Trophoblast cell (in vitro differentiated cells and primary cell): ENCODE results near the gene IL1R2. TPM values are rescaled to one million over a fixed set of nuclear protein-coding genes. Genes with fewer than 3 reads are reported as not detected.
A peak's percentile ranks its signal among the peaks of the same experiment; 100 is the strongest.

Source experiments
- DNase-seq, 2 donors: peaks; one replicate each; pipeline ENCODE4 v3.0.0-alpha.2; 2016
- H2AFZ ChIP-seq: 2 replicates; pipeline ENCODE4 v1.6.1; 2013; ENCODE audit warnings: low read length, moderate library complexity, mild to moderate bottlenecking; ENCODE audit not compliant: insufficient read depth, poor library complexity
- H2AK5ac ChIP-seq: 2 replicates; pipeline ENCODE4 v1.6.1; 2013; ENCODE audit warnings: mild to moderate bottlenecking, low read length
- H2BK120ac ChIP-seq: 2 replicates; pipeline ENCODE4 v1.6.1; 2013; ENCODE audit warnings: low read length, mild to moderate bottlenecking, moderate library complexity; ENCODE audit not compliant: insufficient read depth, poor library complexity
- H2BK12ac ChIP-seq: 2 replicates; pipeline ENCODE4 v1.6.1; 2013; ENCODE audit warnings: mild to moderate bottlenecking, low read length, moderate library complexity
- H2BK5ac ChIP-seq: 2 replicates; pipeline ENCODE4 v1.6.1; 2013; ENCODE audit warnings: low read length, low read depth, moderate library complexity, mild to moderate bottlenecking; ENCODE audit not compliant: poor library complexity
- H3K14ac ChIP-seq: 2 replicates; pipeline ENCODE4 v1.6.1; 2013; ENCODE audit warnings: mild to moderate bottlenecking, low read length
- H3K18ac ChIP-seq: 2 replicates; pipeline ENCODE4 v1.6.1; 2013; ENCODE audit warnings: mild to moderate bottlenecking, low read length
- H3K23ac ChIP-seq: 2 replicates; pipeline ENCODE4 v1.6.1; 2013; ENCODE audit warnings: low read length
- H3K27ac ChIP-seq: 2 replicates; pipeline ENCODE4 v1.5.1; 2013; ENCODE audit warnings: low read depth, mild to moderate bottlenecking, inconsistent platforms, low read length, moderate library complexity
- H3K27me3 ChIP-seq: 2 replicates; pipeline ENCODE4 v1.6.1; 2013; ENCODE audit warnings: inconsistent platforms, mild to moderate bottlenecking, low read length, moderate library complexity; ENCODE audit not compliant: insufficient read depth
- H3K36me3 ChIP-seq, 2 experiments: 1 replicate in 1 of 2; 2 replicates in 1 of 2; pipeline ENCODE4 v1.6.1; 2013; ENCODE audit warnings: low read length in 2 of 2, mild to moderate bottlenecking in 2 of 2, moderate library complexity in 1 of 2; ENCODE audit not compliant: insufficient read depth in 2 of 2, control insufficient read depth in 1 of 2
- H3K4ac ChIP-seq: 2 replicates; pipeline ENCODE4 v1.6.1; 2013; ENCODE audit warnings: low read depth, mild to moderate bottlenecking, low read length, moderate library complexity
- H3K4me1 ChIP-seq, 2 experiments: 1 replicate in 1 of 2; 2 replicates in 1 of 2; pipeline ENCODE4 v1.6.1; 2013; ENCODE audit warnings: low read length in 2 of 2, mild to moderate bottlenecking in 2 of 2, moderate library complexity in 1 of 2; ENCODE audit not compliant: insufficient read depth in 2 of 2, control insufficient read depth in 1 of 2
- H3K4me2 ChIP-seq: 2 replicates; pipeline ENCODE4 v1.6.1; 2013; ENCODE audit warnings: inconsistent platforms, mild to moderate bottlenecking, low read length, moderate library complexity
- H3K4me3 ChIP-seq: 2 replicates; pipeline ENCODE4 v1.5.1; 2013; ENCODE audit warnings: mild to moderate bottlenecking, low read depth, low read length, inconsistent platforms
- H3K79me1 ChIP-seq: one replicate; pipeline ENCODE4 v1.6.1; 2013; ENCODE audit warnings: low read length
- H3K79me2 ChIP-seq: 2 replicates; pipeline ENCODE4 v1.6.1; 2013; ENCODE audit warnings: low read length, mild to moderate bottlenecking; ENCODE audit not compliant: control insufficient read depth, insufficient read depth, poor library complexity
- H3K9ac ChIP-seq: 2 replicates; pipeline ENCODE4 v1.6.1; 2013; ENCODE audit warnings: mild to moderate bottlenecking, low read length
- H3K9me3 ChIP-seq: 2 replicates; pipeline ENCODE4 v1.6.1; 2013; ENCODE audit warnings: low read depth, mild to moderate bottlenecking, control low read depth, inconsistent platforms, low read length; ENCODE audit not compliant: insufficient read depth
- H4K12ac ChIP-seq: 2 replicates; pipeline ENCODE4 v1.6.1; 2013; ENCODE audit warnings: low read depth, mild to moderate bottlenecking, low read length, moderate library complexity
- H4K8ac ChIP-seq: 2 replicates; pipeline ENCODE4 v1.6.1; 2013; ENCODE audit warnings: low read depth, mild to moderate bottlenecking, low read length, moderate library complexity
- H4K91ac ChIP-seq: one replicate; pipeline ENCODE4 v1.6.1; 2013; ENCODE audit warnings: low read depth, mild to moderate bottlenecking, low read length, moderate library complexity
- WGBS: extraction: QIAGEN DNeasy Blood & Tissue Kit; methylation state at CpG from one replicate; pipeline ENCODE4 v1.1.7; 2013; ENCODE audit warnings: missing lambda C conversion rate; ENCODE audit not compliant: insufficient read length, insufficient coverage; ENCODE audit errors: extremely low coverage; 5-methylcytosine and 5-hydroxymethylcytosine counted together
- polyA plus RNA-seq: library from polyadenylated mRNA; stranded (reverse); fragments of 200-250 nt; gene quantifications from 2 replicates; pipeline ENCODE4 v1.2.3, GENCODE V29; 2013

The IL1R2 gene
- polyA plus RNA-seq = 1.0 and 1.4 TPM in 2 replicates

- H3K79me2 ChIP-seq = no peaks in the 10 kb centered on the region
- peaks cover 5% of the 10 kb centered on the region for H3K79me1 ChIP-seq
- peak in 1 of 2 donors; percentile 29 for DNase-seq
- no peak within 1 kb of the TSS for H2AK5ac ChIP-seq
- no peak within 1 kb of the TSS for H4K12ac ChIP-seq
- no peak within 1 kb of the TSS for H3K9ac ChIP-seq
- no peak within 1 kb of the TSS for H2BK5ac ChIP-seq
- H2AFZ ChIP-seq = no peak within 1 kb of the TSS
- no peak within 1 kb of the TSS for H2BK120ac ChIP-seq
- no peaks in the 10 kb centered on the region for H3K9me3 ChIP-seq
- H3K27me3 ChIP-seq = no peaks in the 10 kb centered on the region
- no peaks in the 10 kb centered on the region for H3K36me3 ChIP-seq
- no peak within 1 kb of the TSS for H3K27ac ChIP-seq
- no peak within 1 kb of the TSS for H2BK12ac ChIP-seq
- no peak within 1 kb of the TSS for H3K4me3 ChIP-seq
- no peak within 1 kb of the TSS for H3K23ac ChIP-seq
- H3K4me1 ChIP-seq = peaks cover 5 to 9% of the 10 kb centered on the region in 2 experiments
- no peak within 1 kb of the TSS for H4K8ac ChIP-seq
- H3K14ac ChIP-seq = no peak within 1 kb of the TSS
- H3K4ac ChIP-seq = no peak within 1 kb of the TSS
- no peak within 1 kb of the TSS for H3K18ac ChIP-seq
- WGBS = no CpG with 5 or more reads among the region's 8 CpGs
- H3K4me2 ChIP-seq = no peak within 1 kb of the TSS
- no peak within 1 kb of the TSS for H4K91ac ChIP-seq
Observed at GRCh38 chr2:101991721-101992145, at the start of gene IL1R2. Gene IL1R2 (plus strand): TSS chr2:101991960. CDS start chr2:102008576, 16,616 bp downstream.

- H3K14ac ChIP-seq = no peak overlapping the region
- no peak overlapping the region for H3K18ac ChIP-seq
- no peak overlapping the region for H3K9ac ChIP-seq
- H3K4ac ChIP-seq = no peak overlapping the region
- no peak overlapping the region for H3K23ac ChIP-seq
- no CpG with 5 or more reads among the region's 3 CpGs for WGBS
- no peak overlapping the region for H2AFZ ChIP-seq
- H2BK12ac ChIP-seq = no peak overlapping the region
- no peak overlapping the region for H4K8ac ChIP-seq
- no peaks in the 10 kb centered on the region for H3K9me3 ChIP-seq
- no peaks in the 10 kb centered on the region for H3K79me1 ChIP-seq
- H3K79me2 ChIP-seq = no peaks in the 10 kb centered on the region
- H4K12ac ChIP-seq = no peak overlapping the region
- no peaks in the 10 kb centered on the region for H3K27me3 ChIP-seq
- H2AK5ac ChIP-seq = no peak overlapping the region
- H3K4me3 ChIP-seq = no peak overlapping the region
- no peak overlapping the region for H3K27ac ChIP-seq
- no peak overlapping the region for H2BK120ac ChIP-seq
- no peak overlapping the region for H2BK5ac ChIP-seq
- no peak overlapping the region for H4K91ac ChIP-seq
- no peak for DNase-seq
- H3K4me1 ChIP-seq = peaks cover 3 to 4% of the 10 kb centered on the region in 2 experiments
- no peaks in the 10 kb centered on the region for H3K36me3 ChIP-seq
- H3K4me2 ChIP-seq = no peak overlapping the region
Observed at GRCh38 chr2:101942851-101943250, 48.9 kb upstream of the IL1R2 start.

GRCh38 chr2:101946372-101947039 is 45.3 kb upstream of the IL1R2 start:
- no peak for DNase-seq
- Histone ChIP-seq H2AFZ (no peak overlapping the region), H2AK5ac (no peak overlapping the region), H4K12ac (no peak overlapping the region), H3K4me2 (no peak overlapping the region), H3K18ac (no peak overlapping the region), H4K8ac (no peak overlapping the region), H2BK12ac (no peak overlapping the region), H2BK120ac (no peak overlapping the region), H3K4me3 (no peak overlapping the region), H3K27me3 (no peaks in the 10 kb centered on the region), H3K23ac (no peak overlapping the region), H3K14ac (no peak overlapping the region), H3K9me3 (peaks cover 4% of the 10 kb centered on the region), H3K4me1 (peaks cover 3 to 4% of the 10 kb centered on the region in 2 experiments), H4K91ac (no peak overlapping the region), H3K4ac (no peak overlapping the region), H2BK5ac (no peak overlapping the region), H3K79me2 (no peaks in the 10 kb centered on the region), H3K79me1 (no peaks in the 10 kb centered on the region), H3K36me3 (no peaks in the 10 kb centered on the region), H3K27ac (no peak overlapping the region), H3K9ac (no peak overlapping the region)
- WGBS = no CpG with 5 or more reads among the region's 3 CpGs

GRCh38 chr2:101947374-101947773 is 44.4 kb upstream of the IL1R2 start:
- no peak overlapping the region for H3K27ac ChIP-seq
- H3K18ac ChIP-seq = no peak overlapping the region
- H3K4ac ChIP-seq = no peak overlapping the region
- H2BK12ac ChIP-seq = no peak overlapping the region
- H2AFZ ChIP-seq = no peak overlapping the region
- H2BK120ac ChIP-seq = no peak overlapping the region
- no peaks in the 10 kb centered on the region for H3K79me2 ChIP-seq
- no peak overlapping the region for H4K91ac ChIP-seq
- WGBS = no CpG with 5 or more reads among the region's 3 CpGs
- peaks cover 3 to 4% of the 10 kb centered on the region in 2 experiments for H3K4me1 ChIP-seq
- no peak overlapping the region for H3K9ac ChIP-seq
- no peak overlapping the region for H2BK5ac ChIP-seq
- no peak overlapping the region for H3K4me3 ChIP-seq
- H3K27me3 ChIP-seq = no peaks in the 10 kb centered on the region
- H3K23ac ChIP-seq = no peak overlapping the region
- H2AK5ac ChIP-seq = no peak overlapping the region
- no peaks in the 10 kb centered on the region for H3K36me3 ChIP-seq
- H3K4me2 ChIP-seq = no peak overlapping the region
- no peaks in the 10 kb centered on the region for H3K79me1 ChIP-seq
- no peak for DNase-seq
- no peak overlapping the region for H4K8ac ChIP-seq
- H3K14ac ChIP-seq = no peak overlapping the region
- H3K9me3 ChIP-seq = peaks cover 4% of the 10 kb centered on the region
- H4K12ac ChIP-seq = no peak overlapping the region
